H9 (cell line): ENCODE measurements around the gene RSBN1L. TPM values are rescaled to one million over a fixed set of nuclear protein-coding genes. Genes with fewer than 3 reads are reported as not detected.
"Not testable (repeated sequence)": the region's sequence is repeated elsewhere in the genome, so short reads cannot be mapped to it uniquely, and the experiment has no call there.

Experiments
- DNase-seq: peaks from one replicate; pipeline ENCODE4 v3.0.0-alpha.2; 2017
- H2AFZ ChIP-seq: one replicate; pipeline ENCODE4 v1.6.1; 2013; ENCODE audit warnings: mild to moderate bottlenecking, low read length, control low read depth, moderate library complexity
- H2AK5ac ChIP-seq: 2 replicates; pipeline ENCODE4 v1.6.1; 2013; ENCODE audit warnings: low read length, control low read depth, mixed read lengths; ENCODE audit not compliant: insufficient read length
- H2BK120ac ChIP-seq: one replicate; pipeline ENCODE4 v1.6.1; 2013; ENCODE audit warnings: low read depth, mild to moderate bottlenecking, low read length, control low read depth, inconsistent platforms; ENCODE audit not compliant: poor library complexity, severe bottlenecking
- H2BK12ac ChIP-seq: 2 replicates; pipeline ENCODE4 v1.6.1; 2013; ENCODE audit warnings: low read length, control low read depth, mixed read lengths, low read depth; ENCODE audit not compliant: insufficient read length
- H2BK15ac ChIP-seq: 2 replicates; pipeline ENCODE4 v1.6.1; 2013; ENCODE audit warnings: low read depth, low read length, control low read depth
- H2BK20ac ChIP-seq: one replicate; pipeline ENCODE4 v1.6.1; 2013; ENCODE audit warnings: low read depth, mild to moderate bottlenecking, low read length, control low read depth, inconsistent platforms; ENCODE audit not compliant: poor library complexity, severe bottlenecking
- H2BK5ac ChIP-seq: 2 replicates; pipeline ENCODE4 v1.6.1; 2013; ENCODE audit warnings: low read length, control low read depth, mixed read lengths; ENCODE audit not compliant: insufficient read length
- H3K14ac ChIP-seq: 2 replicates; pipeline ENCODE4 v1.6.1; 2013; ENCODE audit warnings: low read length, control low read depth; ENCODE audit not compliant: insufficient read depth
- H3K18ac ChIP-seq: 2 replicates; pipeline ENCODE4 v1.6.1; 2013; ENCODE audit warnings: low read depth, mild to moderate bottlenecking, mixed read lengths, low read length, control low read depth; ENCODE audit not compliant: insufficient read length
- H3K23ac ChIP-seq: 2 replicates; pipeline ENCODE4 v1.6.1; 2013; ENCODE audit warnings: low read length, control low read depth, mixed read lengths, low read depth; ENCODE audit not compliant: insufficient read length
- H3K23me2 ChIP-seq: 2 replicates; pipeline ENCODE4 v1.6.1; 2013; ENCODE audit warnings: low read depth, mild to moderate bottlenecking, mixed read lengths, low read length, control low read depth; ENCODE audit not compliant: insufficient read length, poor library complexity, severe bottlenecking
- H3K27ac ChIP-seq: 2 replicates; pipeline ENCODE4 v1.5.1; 2013; ENCODE audit warnings: low read length, control low read depth, mixed read lengths, low read depth; ENCODE audit not compliant: insufficient read length
- H3K27me3 ChIP-seq: 2 replicates; pipeline ENCODE4 v1.6.1; 2013; ENCODE audit warnings: low read length, control low read depth, inconsistent platforms; ENCODE audit not compliant: insufficient read depth
- H3K4ac ChIP-seq: 2 replicates; pipeline ENCODE4 v1.6.1; 2013; ENCODE audit warnings: low read depth, mild to moderate bottlenecking, control low read depth, inconsistent platforms, low read length, moderate library complexity
- H3K4me1 ChIP-seq: 2 replicates; pipeline ENCODE4 v1.6.1; 2013; ENCODE audit warnings: low read length, control low read depth, inconsistent platforms; ENCODE audit not compliant: insufficient read depth
- H3K4me2 ChIP-seq: 2 replicates; pipeline ENCODE4 v1.6.1; 2013; ENCODE audit warnings: low read length, control low read depth, mixed read lengths; ENCODE audit not compliant: insufficient read length, insufficient read depth
- H3K56ac ChIP-seq: 2 replicates; pipeline ENCODE4 v1.6.1; 2013; ENCODE audit warnings: low read depth, mild to moderate bottlenecking, mixed read lengths, low read length, control low read depth; ENCODE audit not compliant: insufficient read length
- H3K79me1 ChIP-seq: 2 replicates; pipeline ENCODE4 v1.6.1; 2013; ENCODE audit warnings: low read depth, mild to moderate bottlenecking, moderate library complexity, low read length, control low read depth, inconsistent platforms; ENCODE audit not compliant: insufficient read depth, poor library complexity, severe bottlenecking
- H3K79me2 ChIP-seq: 2 replicates; pipeline ENCODE4 v1.6.1; 2013; ENCODE audit warnings: low read length, control low read depth, inconsistent platforms; ENCODE audit not compliant: insufficient read depth
- H3K9ac ChIP-seq: 2 replicates; pipeline ENCODE4 v1.6.1; 2013; ENCODE audit warnings: low read length, control low read depth, mixed read lengths; ENCODE audit not compliant: insufficient read length; ENCODE audit errors: extremely low read depth
- H3K9me3 ChIP-seq: one replicate; pipeline ENCODE4 v1.6.1; 2013; ENCODE audit warnings: low read depth, low read length, inconsistent platforms; ENCODE audit not compliant: control insufficient read depth
- H3T11ph ChIP-seq: one replicate; pipeline ENCODE4 v1.6.1; 2013; ENCODE audit warnings: mild to moderate bottlenecking, low read length, control low read depth, inconsistent platforms
- H4K20me1 ChIP-seq: one replicate; pipeline ENCODE4 v1.6.1; 2013; ENCODE audit not compliant: control insufficient read depth, insufficient read length, insufficient read depth
- H4K5ac ChIP-seq: 2 replicates; pipeline ENCODE4 v1.6.1; 2013; ENCODE audit warnings: low read depth, mild to moderate bottlenecking, mixed read lengths, low read length, control low read depth; ENCODE audit not compliant: insufficient read length
- H4K8ac ChIP-seq: replicated peaks from 2 replicates; pipeline ENCODE4 v1.6.1; 2013; ENCODE audit warnings: low read length, control low read depth, mixed read lengths, low read depth; ENCODE audit not compliant: insufficient read length
- H4K91ac ChIP-seq: 2 replicates; pipeline ENCODE4 v1.6.1; 2013; ENCODE audit warnings: low read depth, mild to moderate bottlenecking, moderate library complexity, mixed read lengths, low read length, control low read depth; ENCODE audit not compliant: insufficient read length
- H3K27ac Mint-ChIP-seq, 3 experiments: 2 replicates in 2 of 3; 3 replicates in 1 of 3; pipeline ENCODE4 v1.8.0; 2020 to 2021; ENCODE audit warnings: mixed read lengths in 3 of 3, mild to moderate bottlenecking in 1 of 3, moderate library complexity in 1 of 3
- H3K27me3 Mint-ChIP-seq: 2 replicates; pipeline ENCODE4 v1.8.0; 2021; ENCODE audit warnings: low read depth, mild to moderate bottlenecking, moderate library complexity, mixed read lengths
- H3K36me3 Mint-ChIP-seq, 3 experiments: 2 replicates in 2 of 3; 3 replicates in 1 of 3; pipeline ENCODE4 v1.8.0; 2020 to 2021; ENCODE audit warnings: low read depth in 3 of 3, mixed read lengths in 3 of 3; ENCODE audit not compliant: insufficient read depth in 1 of 3
- H3K4me1 Mint-ChIP-seq, 2 experiments: 2 replicates each; pipeline ENCODE4 v1.8.0; 2020; ENCODE audit warnings: mixed read lengths in 2 of 2
- H3K4me3 Mint-ChIP-seq, 2 experiments: 2 replicates in 1 of 2; 3 replicates in 1 of 2; pipeline ENCODE4 v1.8.0; 2020 to 2021; ENCODE audit warnings: mild to moderate bottlenecking in 2 of 2, mixed read lengths in 2 of 2, moderate library complexity in 1 of 2
- H3K9me3 Mint-ChIP-seq, 2 experiments: 2 replicates in 1 of 2; 3 replicates in 1 of 2; pipeline ENCODE4 v1.8.0; 2020; ENCODE audit warnings: mild to moderate bottlenecking in 2 of 2, mixed read lengths in 2 of 2, moderate library complexity in 1 of 2
- CTCF ChIP-seq: fragments of 200-600 bp; sonication (generic); conservative IDR thresholded peaks from 3 replicates; pipeline ENCODE4 v1.8.0; 2021; ENCODE audit warnings: antibody characterized with exemption, mild to moderate bottlenecking
- WGBS: extraction: QIAGEN DNeasy Blood & Tissue Kit; methylation state at CpG from one replicate; pipeline ENCODE4 v1.1.7; 2013; ENCODE audit warnings: missing lambda C conversion rate, low lambda C conversion rate, mixed read lengths; ENCODE audit not compliant: insufficient read length; ENCODE audit errors: extremely low coverage; 5-methylcytosine and 5-hydroxymethylcytosine counted together
- total RNA-seq: library from RNA; stranded (reverse); gene quantifications from 2 replicates; pipeline ENCODE4 v1.2.1, GENCODE V29; 2021

The RSBN1L gene
- total RNA-seq, 1 experiment from 2014 or later, result 20.6 TPM

GRCh38 chr7:77716804-77717203 lies 20.5 kb downstream of the RSBN1L start:
- Mint-ChIP-seq H3K27me3 (no peaks in the 10 kb centered on the region), H3K36me3 (peaks cover 0 to 13% (median 13%) of the 10 kb centered on the region in 3 experiments; a peak in 5 of 7 replicates), H3K9me3 (no peaks in the 10 kb centered on the region), H3K27ac (no peak overlapping the region), H3K4me3 (no peak overlapping the region), H3K4me1 (no peaks in the 10 kb centered on the region; a peak in 1 of 4 replicates)
- no peak for DNase-seq
- H3T11ph ChIP-seq, result no peak overlapping the region
- H4K5ac ChIP-seq, result no peak overlapping the region
- H3K27ac ChIP-seq, result no peak overlapping the region
- no peak overlapping the region for H2BK120ac ChIP-seq
- H3K14ac ChIP-seq, result no peak overlapping the region
- H3K79me1 ChIP-seq, result peaks cover 5% of the 10 kb centered on the region
- H3K23me2 ChIP-seq, result no peaks in the 10 kb centered on the region
- TF ChIP-seq CTCF, result no peak
- H4K8ac ChIP-seq, result no peak overlapping the region
- H2BK12ac ChIP-seq, result no peak overlapping the region
- H3K4ac ChIP-seq, result no peak overlapping the region
- H2BK15ac ChIP-seq, result no peak overlapping the region
- no peaks in the 10 kb centered on the region for H4K20me1 ChIP-seq
- peaks cover 7% of the 10 kb centered on the region; the same call in 1 of the 2 replicates for H3K79me2 ChIP-seq
- H3K4me1 ChIP-seq, result peaks cover 2% of the 10 kb centered on the region; the same call in 1 of the 2 replicates
- no peak overlapping the region for H3K23ac ChIP-seq
- no peak overlapping the region for H2AFZ ChIP-seq
- no peaks in the 10 kb centered on the region for H3K9me3 ChIP-seq
- no peaks in the 10 kb centered on the region for H3K27me3 ChIP-seq
- no CpG with 5 or more reads among the region's 3 CpGs for WGBS
- H3K4me2 ChIP-seq, result no peak overlapping the region
- H2AK5ac ChIP-seq, result no peak overlapping the region
- H2BK20ac ChIP-seq, result no peak overlapping the region
- H3K56ac ChIP-seq, result no peak overlapping the region
- H3K18ac ChIP-seq, result no peak overlapping the region
- no peak overlapping the region for H2BK5ac ChIP-seq
- H4K91ac ChIP-seq, result no peak overlapping the region
- H3K9ac ChIP-seq, result no peak overlapping the region

GRCh38 chr7:77717566-77717965 lies 21.3 kb downstream of the RSBN1L start:
- not testable (repeated sequence) for H3K27ac Mint-ChIP-seq, H2AK5ac ChIP-seq, H2BK20ac ChIP-seq, H4K5ac ChIP-seq, H4K8ac ChIP-seq, H3K27me3 Mint-ChIP-seq, H3K4me1 Mint-ChIP-seq, H3K4ac ChIP-seq, H4K91ac ChIP-seq, H3K27me3 ChIP-seq, DNase-seq, H3K4me2 ChIP-seq, H3K14ac ChIP-seq, H2BK12ac ChIP-seq, H3K79me2 ChIP-seq, H2BK120ac ChIP-seq, H3K23me2 ChIP-seq, H3K9me3 ChIP-seq, H2BK15ac ChIP-seq, H3K4me1 ChIP-seq, H3K56ac ChIP-seq, H3K23ac ChIP-seq, H3K9me3 Mint-ChIP-seq, H3K4me3 Mint-ChIP-seq, H3K79me1 ChIP-seq, H3K27ac ChIP-seq, H2AFZ ChIP-seq, H3T11ph ChIP-seq, H3K9ac ChIP-seq, H3K18ac ChIP-seq, H4K20me1 ChIP-seq, H2BK5ac ChIP-seq
- WGBS, result no CpG with 5 or more reads among the region's 5 CpGs
- H3K36me3 Mint-ChIP-seq, result peaks cover 0 to 13% (median 12%) of the 10 kb centered on the region in 3 experiments; a peak in 5 of 7 replicates
